ENCODE data around the gene MYT1. TPM values are rescaled to one million over a fixed set of nuclear protein-coding genes. Genes with fewer than 3 reads are reported as not detected.

MYT1 gene
- total RNA-seq, 1 experiment from 2014 or later = 7.1 TPM

GRCh38 chr20:64203037-64203777 lies 39.0 kb downstream of the MYT1 start:
- no TSS peak for BruUV-seq (replicated peaks)
- H3K79me2 ChIP-seq (ENCODE audit: insufficient read depth, low read length) = no peaks in the 10 kb centered on the region
- no peak overlapping the region for H3K27ac ChIP-seq (ENCODE audit: low read depth, low read length)
- CTCF ChIA-PET = no interaction called here
- no peaks in the 10 kb centered on the region for H3K36me3 ChIP-seq (ENCODE audit: control insufficient read depth in 1 of 2, insufficient read depth in 2 of 2, low read length in 2 of 2)
- intact Hi-C loops (cut with micrococcal nuclease) = no loop called here
- RAD21 ChIA-PET (ENCODE audit: low non-redundant PET in 1 of 2, low total read pairs in 2 of 2, uncharacterized antibody in 2 of 2, unreplicated experiment in 2 of 2) = no interaction called here
- DNase-seq (ENCODE audit: low read depth, low spot score) = no peak
- H3K9me2 ChIP-seq (ENCODE audit: insufficient read depth) = no peaks in the 10 kb centered on the region
- H3K27me3 ChIP-seq (ENCODE audit: insufficient read depth, low read length) = no peaks in the 10 kb centered on the region
- POLR2A ChIA-PET = no interaction called here
- H2AFZ ChIP-seq (ENCODE audit: low read depth, low read length, poor library complexity, severe bottlenecking) = no peak overlapping the region
- no peaks in the 10 kb centered on the region for H4K20me1 ChIP-seq (ENCODE audit: insufficient read depth)
- H3K4me2 ChIP-seq (ENCODE audit: low read length) = no peak overlapping the region
- no peak overlapping the region for H3K9ac ChIP-seq (ENCODE audit: low read length)
- ATAC-seq = no peak
- TF ChIP-seq SRF (IDR thresholded peaks at IDR 0.05; ENCODE audit: low read depth) (no peak), CBX3 (IDR thresholded peaks at IDR 0.05; ENCODE audit: low read depth) (no peak), POLR2AphosphoS5 (IDR thresholded peaks at IDR 0.05; ENCODE audit: low read depth, low read length) (no peak), SP1 (IDR thresholded peaks at IDR 0.05; ENCODE audit: low read depth) (no peak), TCF7L2 (IDR thresholded peaks at IDR 0.05; ENCODE audit: borderline replicate concordance, extremely low read depth, insufficient read depth, insufficient read length) (no peak), ZNF274 (IDR thresholded peaks at IDR 0.05; ENCODE audit: low read depth, low read length) (no peak), JUND (IDR thresholded peaks at IDR 0.05) (no peak), ELF1 (IDR thresholded peaks at IDR 0.05; ENCODE audit: borderline replicate concordance, low read depth) (no peak), CEBPB (IDR thresholded peaks at IDR 0.05; ENCODE audit: low read depth) (no peak), REST (IDR thresholded peaks at IDR 0.05; ENCODE audit: low read depth) (no peak), RAD21 (IDR thresholded peaks at IDR 0.05; ENCODE audit: low read depth) (no peak), ATF3 (IDR thresholded peaks at IDR 0.05) (no peak), MAX (IDR thresholded peaks at IDR 0.05) (no peak), YY1 (IDR thresholded peaks at IDR 0.05; ENCODE audit: extremely low read depth, insufficient replicate concordance, low read depth, low read length) (no peak)
- no peaks in the 10 kb centered on the region for H3K9me3 ChIP-seq (ENCODE audit: control insufficient read depth in 1 of 2, insufficient read depth in 1 of 2, low read depth in 1 of 2, low read length in 2 of 2)
- no peaks in the 10 kb centered on the region for H3K4me1 ChIP-seq (ENCODE audit: control insufficient read depth in 1 of 2, insufficient read depth in 2 of 2, low read length in 2 of 2)
- H3K4me3 ChIP-seq (replicated peaks in 1 of 2; ENCODE audit: low read depth in 1 of 2, low read length in 2 of 2) = no peak overlapping the region

Measured in HCT116 (cell line).